ENCODE results near the gene RHOF. TPM values are rescaled to one million over a fixed set of nuclear protein-coding genes. Genes with fewer than 3 reads are reported as not detected.

RHOF gene
- total RNA-seq, 1 donor from 2014 or later = 31.9 TPM

DNA sequence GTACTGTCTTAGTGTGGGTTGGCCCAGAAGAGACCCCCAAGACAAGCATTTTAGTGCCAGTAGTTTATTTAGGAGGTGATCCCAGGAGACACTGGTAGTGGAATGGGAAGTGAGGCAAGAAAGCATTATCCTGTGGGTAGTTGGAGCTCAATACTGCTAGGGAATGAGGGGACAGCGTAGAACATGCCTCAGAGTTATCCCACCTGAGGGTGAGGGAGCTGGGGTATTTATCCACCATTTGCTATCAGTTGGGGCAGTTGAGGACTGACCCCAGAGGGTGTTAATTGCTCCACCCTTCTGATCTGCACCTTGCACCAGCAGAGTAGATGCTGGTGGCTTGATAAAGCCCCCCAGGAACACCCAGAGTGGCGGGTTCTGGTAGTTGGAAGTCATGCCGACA lies 37.9 kb downstream of the RHOF start:
- Mint-ChIP-seq H3K27me3 (ENCODE audit: low read depth, unreplicated experiment) (no peaks in the 10 kb centered on the region), H3K27ac (ENCODE audit: unreplicated experiment) (no peak overlapping the region), H3K9me3 (ENCODE audit: unreplicated experiment) (no peaks in the 10 kb centered on the region), H3K4me1 (ENCODE audit: low read depth, unreplicated experiment) (peaks cover 4% of the 10 kb centered on the region), H3K4me3 (ENCODE audit: unreplicated experiment) (no peak overlapping the region), H3K36me3 (ENCODE audit: low read depth, unreplicated experiment) (peaks cover 33% of the 10 kb centered on the region)
- H2AFZ ChIP-seq (ENCODE audit: low read depth, low read length) = no peak overlapping the region
- H3K9me3 ChIP-seq (ENCODE audit: insufficient read depth, low read depth, low read length) = no peaks in the 10 kb centered on the region
- H3K79me2 ChIP-seq (ENCODE audit: insufficient read depth, low read length) = no peaks in the 10 kb centered on the region
- no peak for TF ChIP-seq EZH2 (IDR thresholded peaks at IDR 0.05; ENCODE audit: insufficient read depth, low read length)
- TF ChIP-seq, protein P1, sequence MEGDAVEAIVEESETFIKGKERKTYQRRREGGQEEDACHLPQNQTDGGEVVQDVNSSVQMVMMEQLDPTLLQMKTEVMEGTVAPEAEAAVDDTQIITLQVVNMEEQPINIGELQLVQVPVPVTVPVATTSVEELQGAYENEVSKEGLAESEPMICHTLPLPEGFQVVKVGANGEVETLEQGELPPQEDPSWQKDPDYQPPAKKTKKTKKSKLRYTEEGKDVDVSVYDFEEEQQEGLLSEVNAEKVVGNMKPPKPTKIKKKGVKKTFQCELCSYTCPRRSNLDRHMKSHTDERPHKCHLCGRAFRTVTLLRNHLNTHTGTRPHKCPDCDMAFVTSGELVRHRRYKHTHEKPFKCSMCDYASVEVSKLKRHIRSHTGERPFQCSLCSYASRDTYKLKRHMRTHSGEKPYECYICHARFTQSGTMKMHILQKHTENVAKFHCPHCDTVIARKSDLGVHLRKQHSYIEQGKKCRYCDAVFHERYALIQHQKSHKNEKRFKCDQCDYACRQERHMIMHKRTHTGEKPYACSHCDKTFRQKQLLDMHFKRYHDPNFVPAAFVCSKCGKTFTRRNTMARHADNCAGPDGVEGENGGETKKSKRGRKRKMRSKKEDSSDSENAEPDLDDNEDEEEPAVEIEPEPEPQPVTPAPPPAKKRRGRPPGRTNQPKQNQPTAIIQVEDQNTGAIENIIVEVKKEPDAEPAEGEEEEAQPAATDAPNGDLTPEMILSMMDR (IDR thresholded peaks at IDR 0.05; ENCODE audit: insufficient read depth, low read depth, low read length) = no peak
- H3K36me3 ChIP-seq (ENCODE audit: insufficient read depth, low read length) = peaks cover 4% of the 10 kb centered on the region
- DNase-seq (ENCODE audit: low read depth) (no peak), FAIRE-seq (no peak)
- H3K27me3 ChIP-seq (ENCODE audit: insufficient read depth, low read length) = no peaks in the 10 kb centered on the region
- no peak overlapping the region for H3K4me2 ChIP-seq (ENCODE audit: low read length)
- H3K4me3 ChIP-seq (ENCODE audit: insufficient read depth, low read depth, low read length) = no peak overlapping the region
- no peak overlapping the region for H3K9ac ChIP-seq (ENCODE audit: low read length)
- no peaks in the 10 kb centered on the region for H4K20me1 ChIP-seq (ENCODE audit: insufficient read depth, low read length)
- H3K27ac ChIP-seq (ENCODE audit: low read depth, low read length) = no peak overlapping the region
- H3K4me1 ChIP-seq (ENCODE audit: insufficient read depth, low read length) = peaks cover 7% of the 10 kb centered on the region

- TF ChIP-seq EZH2 (IDR thresholded peaks at IDR 0.05; ENCODE audit: insufficient read depth, low read length) = no peak
- TF ChIP-seq, protein P1 (IDR thresholded peaks at IDR 0.05; ENCODE audit: insufficient read depth, low read depth, low read length) = no peak
- Mint-ChIP-seq H3K27me3 (ENCODE audit: low read depth, unreplicated experiment) (no peaks in the 10 kb centered on the region), H3K27ac (ENCODE audit: unreplicated experiment) (no peak overlapping the region), H3K9me3 (ENCODE audit: unreplicated experiment) (no peaks in the 10 kb centered on the region), H3K4me3 (ENCODE audit: unreplicated experiment) (no peak overlapping the region), H3K36me3 (ENCODE audit: low read depth, unreplicated experiment) (peaks cover 31% of the 10 kb centered on the region), H3K4me1 (ENCODE audit: low read depth, unreplicated experiment) (peaks cover 4% of the 10 kb centered on the region)
- FAIRE-seq = no peak
- no peak overlapping the region for H3K4me3 ChIP-seq (ENCODE audit: insufficient read depth, low read depth, low read length)
- H3K4me1 ChIP-seq (ENCODE audit: insufficient read depth, low read length) = peaks cover 7% of the 10 kb centered on the region
- no peaks in the 10 kb centered on the region for H3K27me3 ChIP-seq (ENCODE audit: insufficient read depth, low read length)
- H3K79me2 ChIP-seq (ENCODE audit: insufficient read depth, low read length) = no peaks in the 10 kb centered on the region
- H3K4me2 ChIP-seq (ENCODE audit: low read length) = no peak overlapping the region
- H3K36me3 ChIP-seq (ENCODE audit: insufficient read depth, low read length) = peaks cover 8% of the 10 kb centered on the region
- no peak for DNase-seq (ENCODE audit: low read depth)
- no peaks in the 10 kb centered on the region for H3K9me3 ChIP-seq (ENCODE audit: insufficient read depth, low read depth, low read length)
- no peak overlapping the region for H3K9ac ChIP-seq (ENCODE audit: low read length)
- no peak overlapping the region for H2AFZ ChIP-seq (ENCODE audit: low read depth, low read length)
- no peaks in the 10 kb centered on the region for H4K20me1 ChIP-seq (ENCODE audit: insufficient read depth, low read length)
- H3K27ac ChIP-seq (ENCODE audit: low read depth, low read length) = no peak overlapping the region
Measured at GRCh38 chr12:121754836-121755235, 38.7 kb downstream of the RHOF start.

- Mint-ChIP-seq H3K27ac (ENCODE audit: unreplicated experiment) (no peak overlapping the region), H3K4me3 (ENCODE audit: unreplicated experiment) (no peak overlapping the region), H3K9me3 (ENCODE audit: unreplicated experiment) (no peaks in the 10 kb centered on the region), H3K36me3 (ENCODE audit: low read depth, unreplicated experiment) (peaks cover 27% of the 10 kb centered on the region), H3K27me3 (ENCODE audit: low read depth, unreplicated experiment) (no peaks in the 10 kb centered on the region), H3K4me1 (ENCODE audit: low read depth, unreplicated experiment) (peaks cover 10% of the 10 kb centered on the region)
- Histone ChIP-seq H3K9me3 (ENCODE audit: insufficient read depth, low read depth, low read length) (no peaks in the 10 kb centered on the region), H3K27me3 (ENCODE audit: insufficient read depth, low read length) (no peaks in the 10 kb centered on the region), H3K79me2 (ENCODE audit: insufficient read depth, low read length) (no peaks in the 10 kb centered on the region), H3K9ac (ENCODE audit: low read length) (no peak overlapping the region), H3K36me3 (ENCODE audit: insufficient read depth, low read length) (peaks cover 9% of the 10 kb centered on the region), H4K20me1 (ENCODE audit: insufficient read depth, low read length) (no peaks in the 10 kb centered on the region), H3K27ac (ENCODE audit: low read depth, low read length) (no peak overlapping the region), H3K4me2 (ENCODE audit: low read length) (no peak overlapping the region), H2AFZ (ENCODE audit: low read depth, low read length) (no peak overlapping the region), H3K4me1 (ENCODE audit: insufficient read depth, low read length) (peaks cover 12% of the 10 kb centered on the region), H3K4me3 (ENCODE audit: insufficient read depth, low read depth, low read length) (no peak overlapping the region)
- FAIRE-seq (no peak), DNase-seq (ENCODE audit: low read depth) (no peak)
- TF ChIP-seq, protein P1 (IDR thresholded peaks at IDR 0.05; ENCODE audit: insufficient read depth, low read depth, low read length) = no peak
- TF ChIP-seq EZH2 (IDR thresholded peaks at IDR 0.05; ENCODE audit: insufficient read depth, low read length) = no peak
Measured at GRCh38 chr12:121753844-121754264, 39.6 kb downstream of the RHOF start.

Data from astrocyte (in vitro differentiated cells and primary cell).